Omental fat pad (tissue), 4 donors: ENCODE data around the gene CD84. TPM values are rescaled to one million over a fixed set of nuclear protein-coding genes. Genes with fewer than 3 reads are reported as not detected.

Experiments
- ATAC-seq: fragments of 150-250 bp; one replicate; pipeline ENCODE4 v1.9.1; 2016; ENCODE audit warnings: mild to moderate bottlenecking, moderate library complexity; ENCODE audit not compliant: low FRiP score
- DNase-seq: peaks from one replicate; pipeline ENCODE4 v3.0.0-alpha.2; 2019; ENCODE audit warnings: low spot score
- total RNA-seq, 4 donors: library from RNA; depleted of rRNA; stranded (reverse); fragments of >200 nt; gene quantifications; one replicate each; pipeline ENCODE4 v1.1.0, GENCODE V29; 2016
- TF ChIP-seq, protein P1 (sequence below), 3 donors: fragments of 450-650 bp; IDR thresholded peaks; one replicate each; pipeline ENCODE4 v1.5.1; 2016 to 2017; ENCODE audit warnings: antibody characterized with exemption in 3 of 3, mild to moderate bottlenecking in 3 of 3, moderate library complexity in 2 of 3

The CD84 gene
- total RNA-seq, 4 donors from 2014 or later, result 10.6 to 33.4 (median 13.8) TPM

DNA sequence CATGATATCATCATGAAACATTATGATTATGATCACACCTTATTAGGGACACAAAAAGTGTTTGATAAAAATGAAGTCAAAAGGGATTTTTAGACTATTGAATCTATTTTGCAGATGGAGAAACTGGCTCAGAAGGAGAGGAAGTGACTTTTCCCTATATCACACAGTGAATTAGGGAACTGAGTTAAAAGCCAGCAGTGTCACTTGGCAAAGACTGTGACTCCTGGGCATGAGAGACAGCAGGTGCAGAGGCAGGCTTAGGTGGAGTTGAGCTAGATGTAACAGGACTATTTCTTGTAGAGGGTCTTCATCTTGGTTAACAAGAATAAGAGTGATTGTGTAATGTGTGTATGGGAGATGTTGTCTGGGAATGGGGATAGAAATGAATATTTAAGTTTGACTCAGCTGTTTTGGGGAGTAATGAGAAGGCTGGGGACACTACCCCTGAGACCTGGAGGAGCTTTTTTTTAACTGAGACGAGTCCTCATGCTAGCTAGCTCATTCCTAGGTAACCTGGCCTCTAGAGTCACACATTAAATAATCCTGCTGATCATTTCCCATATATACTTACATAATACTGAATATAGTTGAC, 1.0 kb upstream of the CD84 start:
- no peak for ATAC-seq
- TF ChIP-seq, protein P1, sequence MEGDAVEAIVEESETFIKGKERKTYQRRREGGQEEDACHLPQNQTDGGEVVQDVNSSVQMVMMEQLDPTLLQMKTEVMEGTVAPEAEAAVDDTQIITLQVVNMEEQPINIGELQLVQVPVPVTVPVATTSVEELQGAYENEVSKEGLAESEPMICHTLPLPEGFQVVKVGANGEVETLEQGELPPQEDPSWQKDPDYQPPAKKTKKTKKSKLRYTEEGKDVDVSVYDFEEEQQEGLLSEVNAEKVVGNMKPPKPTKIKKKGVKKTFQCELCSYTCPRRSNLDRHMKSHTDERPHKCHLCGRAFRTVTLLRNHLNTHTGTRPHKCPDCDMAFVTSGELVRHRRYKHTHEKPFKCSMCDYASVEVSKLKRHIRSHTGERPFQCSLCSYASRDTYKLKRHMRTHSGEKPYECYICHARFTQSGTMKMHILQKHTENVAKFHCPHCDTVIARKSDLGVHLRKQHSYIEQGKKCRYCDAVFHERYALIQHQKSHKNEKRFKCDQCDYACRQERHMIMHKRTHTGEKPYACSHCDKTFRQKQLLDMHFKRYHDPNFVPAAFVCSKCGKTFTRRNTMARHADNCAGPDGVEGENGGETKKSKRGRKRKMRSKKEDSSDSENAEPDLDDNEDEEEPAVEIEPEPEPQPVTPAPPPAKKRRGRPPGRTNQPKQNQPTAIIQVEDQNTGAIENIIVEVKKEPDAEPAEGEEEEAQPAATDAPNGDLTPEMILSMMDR (IDR thresholded peaks at IDR 0.05), result no peak

DNA sequence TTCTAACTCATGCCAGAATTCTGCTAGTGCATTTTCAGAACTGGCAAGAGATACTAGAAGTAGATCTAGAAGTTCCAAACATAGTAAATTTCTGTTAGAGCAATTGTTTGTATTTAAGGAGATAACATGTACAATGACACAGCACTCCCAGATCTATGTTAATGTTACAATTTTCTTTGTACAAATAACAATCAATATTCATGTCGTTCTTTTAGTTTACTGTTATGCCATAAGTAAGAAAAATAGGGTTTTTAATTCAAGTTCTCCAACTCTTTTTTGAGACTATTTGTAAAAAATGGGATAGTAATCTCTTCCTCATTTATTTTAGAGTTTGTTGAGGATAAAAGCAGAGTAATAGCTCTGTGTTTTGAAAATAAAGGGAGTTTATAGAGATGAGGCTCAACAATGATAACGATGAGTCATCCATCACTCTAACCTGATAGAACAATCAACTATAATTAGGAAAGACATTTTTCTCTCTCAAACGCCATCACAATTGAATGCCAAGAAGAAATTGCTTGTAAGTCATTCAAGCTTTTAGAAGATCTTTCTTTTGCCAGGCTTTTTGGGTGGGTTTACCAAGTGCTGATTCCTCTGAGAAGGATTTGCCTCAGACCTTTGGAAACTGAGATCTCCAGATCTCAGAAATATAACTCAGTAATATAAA, 638 bp downstream of the CD84 start:
- ATAC-seq, result no peak
- no peak for DNase-seq
- TF ChIP-seq, protein P1 (IDR thresholded peaks at IDR 0.05), result no peak

More for the DNA sequence above, 1.0 kb upstream of the CD84 start:
- no peak for DNase-seq

DNA sequence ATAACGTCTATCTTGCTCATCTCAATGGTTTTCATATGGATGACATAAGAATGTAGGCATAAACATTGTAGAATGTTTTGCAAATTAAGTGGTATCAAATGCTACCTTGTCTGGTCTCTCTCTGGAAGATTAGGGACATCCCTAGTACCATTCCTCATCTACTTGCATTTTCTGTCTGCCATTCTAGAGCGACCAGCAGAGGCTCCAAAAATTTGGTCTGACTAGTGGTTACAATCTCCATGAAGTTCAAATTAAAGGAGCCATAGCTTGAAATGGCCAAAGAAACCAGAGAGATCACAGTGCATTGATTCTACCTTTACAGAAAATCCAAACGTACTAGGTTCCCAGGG, 1.1 kb downstream of the CD84 start:
- ATAC-seq (no peak), DNase-seq (no peak)
- TF ChIP-seq, protein P1 (IDR thresholded peaks at IDR 0.05), result no peak

DNA sequence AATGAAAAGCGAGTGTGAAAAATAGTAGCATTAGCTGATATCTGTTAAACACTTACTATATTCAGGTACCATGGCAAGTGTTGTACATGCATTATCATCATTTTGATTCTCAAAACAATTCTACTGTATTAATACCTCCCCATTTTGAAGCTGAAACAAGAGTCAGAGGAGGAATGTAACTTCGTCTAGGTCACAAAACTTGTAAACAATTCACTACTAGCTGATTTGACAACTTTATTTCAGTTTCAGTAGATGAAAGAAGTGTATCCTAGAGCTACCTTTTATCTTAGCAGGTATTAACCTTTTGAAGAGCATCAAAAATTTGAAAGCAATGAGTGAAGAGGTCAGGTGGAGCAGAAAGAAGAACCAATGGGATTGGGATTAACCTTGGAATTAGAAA, 1.6 kb downstream of the CD84 start:
- DNase-seq (no peak), ATAC-seq (no peak)
- TF ChIP-seq, protein P1 (IDR thresholded peaks at IDR 0.05), result no peak

DNA sequence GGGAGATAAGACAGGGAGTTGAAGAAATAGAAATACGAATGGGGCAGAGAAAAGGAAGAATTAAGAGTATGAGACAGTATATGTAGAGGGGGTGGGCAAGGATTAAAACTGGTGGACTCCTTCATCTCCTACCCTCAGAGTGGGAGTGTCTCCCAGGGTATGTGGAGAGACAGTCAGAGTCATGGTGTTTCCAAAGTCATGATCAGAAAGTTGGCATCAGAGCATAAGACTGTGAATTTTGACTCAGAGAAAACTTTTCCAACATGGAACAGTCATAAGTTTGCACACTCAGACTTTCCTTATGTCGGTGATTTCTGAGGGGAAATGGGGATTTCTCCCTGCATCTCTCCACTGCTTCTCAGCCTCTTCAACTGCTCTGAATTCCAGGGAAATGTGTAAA, 2.4 kb downstream of the CD84 start:
- TF ChIP-seq, protein P1 (IDR thresholded peaks at IDR 0.05), result no peak
- no peak for DNase-seq
- ATAC-seq, result no peak

DNA sequence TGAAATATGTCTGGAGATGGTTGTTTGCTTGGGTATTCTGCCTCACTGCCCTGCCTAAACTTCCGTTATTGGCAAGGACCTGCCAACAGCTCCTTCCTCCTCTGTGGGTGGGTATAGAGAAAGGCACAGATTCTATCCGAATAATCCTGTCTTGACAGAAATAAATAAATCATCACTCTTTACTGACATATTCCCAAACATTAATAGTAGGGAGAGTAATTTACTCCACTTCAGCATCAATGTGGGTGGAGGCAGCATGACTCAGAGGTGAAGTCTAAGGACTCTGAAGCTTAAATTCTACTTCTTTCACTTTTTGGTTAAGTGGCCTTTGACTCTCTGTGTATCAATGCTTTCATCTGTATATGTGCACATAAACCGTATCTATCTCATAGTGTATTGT, 2.9 kb downstream of the CD84 start:
- TF ChIP-seq, protein P1 (IDR thresholded peaks at IDR 0.05), result no peak
- DNase-seq (no peak), ATAC-seq (no peak)

DNA sequence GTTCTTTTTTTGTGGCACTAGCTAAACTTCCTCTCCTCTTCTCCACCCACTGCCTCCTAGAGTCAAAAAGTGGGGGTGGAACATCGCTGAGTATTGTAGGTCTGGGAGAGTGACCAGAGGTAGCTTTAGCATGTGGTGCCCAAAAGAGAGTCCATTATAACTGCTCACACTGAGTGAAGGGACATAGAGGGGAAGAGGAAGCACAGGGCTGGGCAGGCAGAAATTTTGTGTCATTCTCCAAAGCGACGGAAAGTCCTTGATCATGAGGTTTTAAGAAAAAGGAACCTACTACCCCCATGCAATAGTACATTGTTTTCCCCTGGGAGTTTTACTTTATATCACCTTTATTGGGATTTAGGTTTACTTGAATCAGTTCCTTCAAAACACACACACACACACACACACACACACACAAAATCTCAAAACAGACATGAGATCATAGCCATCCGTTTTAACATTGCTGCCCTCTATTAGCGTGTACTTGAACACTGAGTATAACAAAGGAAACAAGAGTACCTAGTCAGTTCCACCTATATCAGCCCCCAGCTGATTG, 4.1 kb downstream of the CD84 start:
- TF ChIP-seq, protein P1 (IDR thresholded peaks at IDR 0.05), result no peak
- ATAC-seq, result no peak
- DNase-seq, result no peak
